ENCODE measurements around the gene PPIL6.
A peak's percentile ranks its signal among the peaks of the same experiment; 100 is the strongest.

PPIL6 gene

DNA sequence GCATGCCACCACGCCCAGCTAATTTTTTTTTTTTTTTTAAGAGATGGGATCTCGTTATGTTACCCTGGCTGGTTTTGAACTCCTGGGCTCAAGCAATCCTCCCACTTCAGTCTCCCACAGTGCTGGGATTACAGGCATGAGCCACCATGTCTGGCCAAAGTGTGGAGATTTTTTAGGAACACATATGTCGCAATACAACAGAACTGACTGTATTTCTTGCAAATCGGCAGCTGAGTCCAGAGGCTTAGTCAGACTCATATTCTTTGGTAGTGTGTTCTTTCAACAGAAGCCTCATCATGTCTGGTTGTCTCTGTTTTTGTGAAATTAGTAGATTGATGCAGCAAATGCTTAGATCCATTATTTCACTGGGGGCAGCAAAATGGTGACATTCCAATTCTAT is 34.2 kb downstream of the PPIL6 start:
- DNase-seq (ENCODE audit: extremely low read depth in 1 of 2, low read depth in 1 of 2): no peak

DNA sequence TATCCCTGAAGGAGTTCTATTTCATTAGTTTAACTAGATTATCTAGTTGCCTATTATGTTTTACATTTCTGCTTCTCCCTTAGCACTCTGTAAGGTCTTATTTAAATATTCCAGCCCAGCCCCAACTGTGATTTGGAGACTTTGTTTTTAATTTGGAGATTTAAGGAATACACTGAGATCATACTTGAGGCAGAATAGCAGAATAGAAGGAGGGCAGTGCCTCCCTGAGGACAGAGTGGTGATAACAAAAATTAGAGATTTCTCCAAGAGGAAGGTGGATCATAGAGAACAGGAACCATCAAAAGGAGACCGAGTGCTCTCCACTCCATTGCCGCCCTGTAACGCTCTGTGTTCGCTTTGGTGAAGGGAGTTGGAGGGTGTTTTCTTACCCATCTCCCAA is 43.4 kb downstream of the PPIL6 start:
- no peak for DNase-seq (ENCODE audit: extremely low read depth in 1 of 2, low read depth in 1 of 2)

DNA sequence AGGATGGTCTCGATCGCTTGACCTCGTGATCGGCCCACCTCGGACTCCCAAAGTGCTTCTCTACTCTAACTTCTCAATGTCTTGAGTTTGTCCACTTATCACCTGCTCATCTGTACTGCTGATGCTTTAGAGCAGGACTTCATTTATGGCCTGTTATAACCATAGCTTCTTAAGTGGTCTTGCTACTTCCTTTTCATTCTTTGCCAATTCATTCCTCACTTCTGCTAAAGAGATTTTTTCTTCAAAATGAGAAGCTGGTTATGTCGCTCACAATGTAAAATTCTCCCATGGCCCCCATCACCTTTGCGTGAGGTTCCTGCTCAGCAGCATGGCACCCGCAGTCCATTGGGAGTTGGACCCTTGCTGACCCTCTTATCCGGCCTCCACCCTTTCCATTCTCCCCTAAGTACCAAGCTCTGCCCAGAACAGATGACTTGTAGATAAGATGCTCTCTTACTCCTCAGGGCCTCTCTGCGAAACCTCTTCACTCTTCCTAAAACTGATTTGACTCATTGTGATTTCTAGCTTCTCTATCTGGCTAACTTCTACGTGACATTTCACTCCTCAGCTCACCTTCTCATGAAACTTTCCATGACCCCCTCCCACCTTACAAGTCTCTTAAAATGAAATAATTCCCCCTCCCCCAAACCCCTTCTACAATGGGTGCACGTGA is 44.2 kb downstream of the PPIL6 start:
- no peak for DNase-seq (ENCODE audit: extremely low read depth in 1 of 2, low read depth in 1 of 2)

DNA sequence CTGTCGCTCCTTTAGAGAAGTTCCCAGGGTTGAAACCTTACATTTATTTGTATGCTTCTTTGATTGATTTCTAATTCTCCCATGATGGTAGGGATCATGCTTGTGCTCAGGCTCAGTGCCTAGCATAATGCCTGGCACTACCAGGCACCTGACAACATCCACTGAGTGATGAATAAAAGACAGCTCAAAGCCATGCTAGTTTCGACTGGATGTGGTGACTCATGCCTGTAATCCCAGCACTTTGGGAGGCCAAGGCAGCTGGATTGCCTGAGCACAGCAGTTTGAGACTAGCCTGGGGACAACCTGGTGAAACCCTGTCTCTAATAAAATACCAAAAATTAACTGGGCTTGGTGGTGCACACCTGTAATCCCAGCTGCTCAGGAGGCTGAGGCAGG is 46.5 kb downstream of the PPIL6 start:
- no peak for DNase-seq (ENCODE audit: extremely low read depth in 1 of 2, low read depth in 1 of 2)

DNA sequence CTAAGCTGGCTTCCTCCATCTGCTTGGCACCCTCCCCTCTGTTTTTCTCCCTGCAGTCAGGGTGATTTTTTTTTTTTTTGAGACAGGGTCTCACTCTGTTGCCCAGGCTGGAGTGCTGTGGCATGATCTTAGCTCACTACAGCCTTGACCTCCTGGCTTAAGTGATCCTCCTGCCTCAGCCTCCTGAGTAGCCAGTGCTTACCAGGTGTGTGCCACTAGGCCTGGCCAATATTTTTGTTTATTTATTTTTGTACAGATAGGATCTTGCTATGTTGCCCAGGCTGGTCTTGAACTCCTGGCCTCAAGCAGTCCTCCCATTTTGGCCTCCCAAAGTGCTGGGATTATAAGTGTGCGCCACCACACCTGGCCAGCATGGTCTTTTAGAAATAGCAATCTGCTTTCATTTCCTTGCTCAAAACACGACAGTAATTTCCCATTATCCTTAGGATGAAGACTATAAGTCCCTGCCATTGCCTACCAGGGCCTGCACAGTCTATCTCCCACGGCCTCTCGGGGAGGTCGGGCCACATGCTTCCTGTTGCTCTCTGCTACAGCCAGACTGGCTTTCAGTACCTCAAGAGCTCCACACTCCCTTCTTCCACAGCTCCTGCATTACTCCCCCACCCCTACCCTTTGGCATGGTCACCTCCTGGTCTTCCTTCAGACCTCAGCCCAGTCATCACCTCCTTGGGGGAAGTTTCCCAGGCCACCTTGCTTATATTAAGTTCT is 47.1 kb downstream of the PPIL6 start:
- no peak for DNase-seq (ENCODE audit: extremely low read depth in 1 of 2, low read depth in 1 of 2)

DNA sequence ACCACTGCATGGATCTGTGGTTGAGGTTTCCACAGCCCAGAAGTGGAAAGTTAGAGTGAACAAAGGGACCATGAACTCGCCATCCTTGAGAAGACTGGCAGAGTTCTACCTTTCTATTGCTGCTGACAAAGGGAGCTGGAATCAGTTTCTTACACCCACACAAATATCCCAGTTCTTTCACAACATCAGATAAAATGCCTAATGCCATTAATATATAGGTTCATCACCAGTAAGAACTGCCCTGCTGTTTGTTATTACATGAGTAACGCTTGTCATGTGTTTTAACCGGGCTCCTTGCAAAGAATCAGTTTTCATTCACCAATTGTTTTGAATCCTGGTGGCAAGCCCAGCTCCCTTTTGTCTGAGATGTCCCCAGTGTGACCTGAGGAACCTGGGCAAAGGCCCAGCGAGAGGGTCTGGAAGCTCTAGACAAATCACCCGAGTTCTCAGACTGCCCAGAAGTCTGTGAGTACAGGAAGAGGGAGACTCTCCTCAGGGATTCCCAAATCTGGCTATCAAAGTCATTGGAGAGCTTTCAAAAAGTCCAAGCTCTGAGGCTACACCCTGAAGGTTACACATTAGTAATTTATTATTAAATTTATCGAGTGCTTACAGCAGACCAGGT is 50.7 kb downstream of the PPIL6 start:
- DNase-seq (ENCODE audit: extremely low read depth in 1 of 2, low read depth in 1 of 2): no peak

DNA sequence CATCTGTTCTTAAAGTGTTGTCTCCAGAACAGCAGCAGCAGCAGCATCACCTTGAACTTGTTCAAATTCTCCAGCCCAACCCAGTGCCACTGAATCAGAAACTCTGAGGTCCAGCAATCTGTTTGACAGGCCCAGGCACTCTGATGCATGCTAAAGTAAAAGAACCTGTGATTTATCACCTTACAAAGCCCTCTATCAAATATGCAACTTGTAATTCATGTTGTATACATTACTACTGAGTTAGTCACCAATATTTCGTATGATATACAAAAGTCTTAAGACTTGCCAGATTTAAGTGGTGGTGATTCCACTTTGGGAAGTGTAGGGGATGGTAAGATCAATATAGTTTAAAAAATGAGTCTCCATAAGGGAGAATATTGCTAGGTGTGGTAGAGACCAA is 52.2 kb downstream of the PPIL6 start:
- no peak for DNase-seq (ENCODE audit: extremely low read depth in 1 of 2, low read depth in 1 of 2)

DNA sequence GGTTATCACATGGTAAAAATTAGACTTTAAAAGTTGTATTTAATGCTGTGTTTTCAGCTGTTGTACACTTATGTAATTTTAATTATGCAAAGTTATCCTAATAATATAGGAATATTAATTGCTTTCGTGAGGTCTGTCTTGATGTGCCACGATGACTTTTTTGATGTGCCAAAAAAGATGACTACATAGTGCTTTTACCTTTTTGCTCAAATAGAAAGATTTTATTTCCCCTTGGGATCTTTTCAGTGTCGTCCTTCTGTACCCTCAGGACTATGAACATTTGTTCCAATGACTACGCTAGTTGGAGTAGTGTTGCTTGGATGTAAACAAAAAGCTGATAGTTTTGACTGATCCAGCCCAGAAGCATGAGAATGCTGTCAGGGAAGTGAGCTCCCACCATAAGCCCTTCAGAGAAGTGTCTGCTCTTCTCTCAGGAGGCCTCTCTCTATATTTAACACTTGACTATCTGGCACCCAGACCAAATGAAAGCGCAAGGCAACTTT is 56.9 kb downstream of the PPIL6 start:
- no peak for DNase-seq (ENCODE audit: extremely low read depth in 1 of 2, low read depth in 1 of 2)

DNA sequence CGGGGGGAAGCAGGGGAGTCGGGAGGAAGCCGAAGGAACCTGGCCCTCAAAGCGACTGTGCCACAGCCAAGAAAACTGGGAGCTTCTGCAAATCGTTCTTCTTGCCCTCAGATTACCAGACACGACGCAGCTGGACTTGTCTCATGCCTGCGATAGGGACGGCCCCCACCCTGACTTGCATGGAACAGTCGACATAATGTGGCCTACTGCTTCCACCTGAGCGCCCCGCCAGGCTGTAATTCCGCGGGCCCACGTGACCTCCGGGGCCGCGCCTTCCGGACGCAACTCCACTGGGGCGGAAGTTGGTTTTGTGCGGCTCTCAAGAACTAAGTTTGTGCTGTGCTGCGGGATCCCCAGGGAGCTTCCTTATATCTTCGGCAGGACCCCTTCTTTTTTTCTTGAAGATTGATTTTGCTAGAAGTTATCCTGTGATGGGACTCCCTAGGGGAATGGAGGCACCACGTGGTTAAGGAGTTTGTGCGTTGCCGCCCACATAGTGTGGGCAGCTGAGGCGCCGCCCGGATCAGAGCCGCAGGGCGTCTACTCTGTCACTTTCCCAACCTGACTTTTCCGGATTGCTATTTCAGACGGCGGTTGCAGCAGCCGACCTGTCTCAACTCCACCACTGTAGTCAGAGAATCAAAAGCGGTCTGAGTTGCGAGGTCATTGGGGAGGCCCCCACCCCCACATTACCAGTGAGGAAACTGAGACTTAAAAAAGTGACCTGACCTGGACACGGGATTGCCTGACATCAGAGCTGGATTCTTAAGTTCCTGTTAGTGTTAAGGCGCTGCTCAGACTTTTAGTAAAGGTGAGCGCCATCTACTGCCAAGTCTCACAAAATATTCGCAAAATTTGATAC is 57.6 kb downstream of the PPIL6 start:
- DNase-seq (ENCODE audit: extremely low read depth in 1 of 2, low read depth in 1 of 2): peak; percentile 74 to 83

DNA sequence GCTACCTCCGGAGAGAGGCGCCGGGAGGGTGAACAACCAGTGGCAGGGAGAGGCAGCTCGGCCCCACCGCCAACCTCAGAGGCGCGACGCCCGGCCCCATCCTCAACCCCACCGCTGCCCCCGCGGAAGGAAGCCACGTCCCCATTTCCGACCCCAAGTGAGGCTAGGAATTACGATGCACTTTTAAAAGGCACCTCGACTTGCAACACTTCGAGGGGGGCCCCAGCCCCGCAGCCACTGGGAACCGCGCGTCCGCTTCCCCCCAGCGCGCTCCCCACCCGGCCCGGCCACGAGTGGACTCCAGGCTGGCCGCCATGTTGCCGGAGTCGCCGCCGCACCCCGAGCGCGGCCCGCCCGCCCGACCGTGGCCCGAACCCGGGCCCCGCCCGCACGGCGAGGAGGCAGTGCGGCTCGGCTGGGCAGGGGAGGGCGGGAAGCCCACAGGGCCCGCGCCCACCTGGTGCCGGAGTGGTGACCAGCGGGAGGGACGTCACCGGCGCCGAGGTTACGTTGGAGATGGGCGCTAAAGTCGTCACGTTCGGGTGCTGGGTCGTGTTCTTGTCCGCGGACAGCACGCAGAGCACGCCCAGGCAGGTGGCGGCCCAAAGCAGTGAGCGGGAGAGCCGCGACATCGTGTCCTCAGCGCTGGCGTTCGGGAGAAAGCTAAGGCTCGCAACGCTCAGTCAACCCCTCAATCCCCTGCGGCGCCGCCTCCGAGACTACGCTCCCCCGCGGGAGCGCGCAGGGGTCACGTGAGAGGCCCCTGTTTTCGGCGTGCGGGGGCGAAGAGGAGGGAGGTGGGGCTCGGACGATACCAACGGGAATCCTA is 58.5 kb downstream of the PPIL6 start, which contains the start of gene CD164:
CD164 (minus strand) TSS at position 721 of the 829 bp plus-strand sequence; CDS start at position 632, 89 bp downstream.
- DNase-seq (ENCODE audit: extremely low read depth in 1 of 2, low read depth in 1 of 2): peak; percentile 81 to 92

DNA sequence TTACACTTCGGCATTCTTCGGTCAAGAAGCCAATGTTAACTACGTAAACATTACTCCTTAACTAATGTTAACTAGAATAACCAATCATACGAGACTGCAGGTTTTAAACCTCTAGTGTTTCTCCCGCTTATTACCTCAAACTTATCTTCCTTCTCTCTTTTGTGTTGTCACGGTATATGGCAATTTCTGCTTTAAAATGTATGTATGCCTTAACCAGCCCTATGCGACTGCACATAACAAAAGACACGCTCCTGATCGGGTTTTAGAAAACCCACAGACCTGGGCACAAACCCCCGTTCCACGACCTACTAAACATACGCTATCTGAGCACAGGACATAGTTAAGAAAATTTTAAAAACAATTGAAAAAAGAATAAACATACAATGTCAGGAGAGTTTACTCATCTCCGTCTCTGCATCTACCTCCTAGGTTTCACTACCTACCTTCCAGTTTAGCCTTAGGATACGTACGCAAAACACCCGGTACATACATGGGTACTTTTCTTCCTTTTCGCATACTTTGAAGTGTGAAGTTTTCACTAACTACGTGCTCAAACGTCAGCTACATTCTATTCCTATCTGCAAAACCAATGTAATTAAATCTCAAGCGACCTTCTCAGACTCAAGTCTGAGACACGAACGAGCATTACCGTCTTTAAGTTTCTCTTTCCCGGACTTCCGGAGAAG is 59.2 kb downstream of the PPIL6 start:
- DNase-seq (ENCODE audit: extremely low read depth in 1 of 2, low read depth in 1 of 2): no peak

DNA sequence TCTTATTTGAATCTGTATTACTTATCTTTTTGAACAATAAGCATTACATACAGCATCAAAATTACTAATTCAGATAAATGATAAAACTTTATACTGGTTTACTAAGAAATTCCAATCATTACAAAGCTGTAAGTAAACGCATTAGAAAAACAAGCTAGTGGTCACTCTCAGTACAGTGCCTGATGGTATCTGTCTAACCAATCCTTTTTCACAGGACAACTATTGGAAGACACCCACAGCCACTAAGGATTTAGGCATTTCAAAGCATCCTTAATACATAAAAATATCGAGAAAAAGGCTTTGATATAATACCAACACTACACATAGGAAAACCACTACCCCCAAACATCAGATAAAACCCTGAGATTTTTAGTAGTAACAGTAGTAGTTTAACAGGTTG is 60.7 kb downstream of the PPIL6 start:
- DNase-seq (ENCODE audit: extremely low read depth in 1 of 2, low read depth in 1 of 2): no peak

DNA sequence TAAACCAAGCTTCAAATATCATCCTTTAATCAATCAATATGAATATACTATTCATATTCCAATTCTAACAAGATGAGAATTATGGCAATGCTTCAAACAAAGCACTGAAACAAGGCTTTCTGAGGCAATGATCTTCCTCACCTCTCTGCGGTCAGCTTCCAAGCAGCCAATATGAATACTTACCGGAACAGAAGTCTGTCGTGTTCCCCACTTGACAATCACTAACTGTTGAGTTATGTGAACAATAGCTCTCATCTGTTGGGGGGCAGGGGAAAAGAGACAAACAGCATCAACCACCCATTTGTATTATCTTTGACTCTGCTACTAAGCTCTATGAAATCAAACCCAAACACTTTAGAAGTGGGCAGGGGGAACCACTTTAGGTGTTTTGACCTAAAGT is 62.7 kb downstream of the PPIL6 start:
- DNase-seq (ENCODE audit: extremely low read depth in 1 of 2, low read depth in 1 of 2): no peak

DNA sequence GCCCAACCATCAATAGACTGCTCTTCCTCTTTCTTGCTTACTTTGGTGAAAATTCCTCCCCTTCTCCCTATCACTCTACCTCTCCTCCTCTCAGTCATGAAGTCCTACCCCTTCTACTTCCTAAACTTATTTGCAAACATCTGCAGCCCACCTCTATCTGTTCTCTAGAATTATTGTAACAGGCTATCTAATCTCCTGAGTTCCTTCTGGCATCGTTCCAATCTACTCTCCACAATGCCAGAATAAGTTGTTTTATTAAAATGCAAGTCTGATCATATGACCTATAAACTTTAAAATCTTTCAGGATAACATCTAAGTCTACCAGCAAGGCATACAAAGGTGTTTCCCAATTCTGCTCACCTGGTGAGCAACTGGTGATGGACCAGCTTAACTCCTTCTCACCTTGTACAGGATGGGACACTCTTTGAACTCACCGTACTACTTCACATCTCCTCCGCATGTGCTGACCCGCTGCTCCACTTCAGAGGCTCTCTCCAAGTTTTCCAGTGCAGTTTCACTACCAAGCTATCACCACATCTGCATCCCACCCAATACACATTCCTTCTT is 66.0 kb downstream of the PPIL6 start:
- DNase-seq (ENCODE audit: extremely low read depth in 1 of 2, low read depth in 1 of 2): no peak

DNA sequence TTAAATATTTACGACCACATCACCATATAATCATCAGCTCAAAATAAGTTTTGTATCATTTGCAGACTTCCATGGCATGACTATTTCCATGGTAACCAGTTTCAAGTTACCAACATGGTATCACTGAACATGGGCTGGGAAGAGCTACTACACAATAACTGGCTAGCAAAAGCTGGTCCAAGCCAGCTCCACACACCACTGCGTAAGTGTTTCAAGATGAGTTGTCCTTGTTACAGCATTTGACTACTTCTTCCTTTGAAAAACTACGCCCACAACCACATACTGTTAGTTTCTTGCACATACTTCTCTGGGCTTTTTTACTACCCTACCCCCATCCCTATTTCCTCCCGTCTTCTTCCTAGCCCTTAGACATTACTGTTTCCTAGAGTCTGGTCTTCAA is 66.7 kb downstream of the PPIL6 start:
- no peak for DNase-seq (ENCODE audit: extremely low read depth in 1 of 2, low read depth in 1 of 2)

DNA sequence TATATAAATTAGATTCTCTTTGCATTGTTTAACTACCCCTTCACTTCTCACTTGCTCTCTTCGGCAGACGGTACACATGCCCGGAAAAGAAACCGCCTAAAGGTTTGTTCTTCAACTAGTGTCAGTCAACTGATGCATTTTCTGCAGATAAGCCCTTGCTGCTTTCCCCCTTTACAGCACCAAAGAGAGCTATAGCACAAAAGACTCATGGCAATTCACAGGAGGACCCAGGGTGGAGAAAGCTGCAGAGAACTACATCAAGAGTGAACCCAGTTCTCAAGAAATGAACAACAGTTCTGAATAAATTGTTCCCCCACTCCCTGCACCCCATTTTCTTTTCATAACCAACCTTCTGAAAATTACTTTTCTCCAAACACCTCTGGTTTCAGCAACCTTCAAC is 67.1 kb downstream of the PPIL6 start:
- DNase-seq (ENCODE audit: extremely low read depth in 1 of 2, low read depth in 1 of 2): no peak

DNA sequence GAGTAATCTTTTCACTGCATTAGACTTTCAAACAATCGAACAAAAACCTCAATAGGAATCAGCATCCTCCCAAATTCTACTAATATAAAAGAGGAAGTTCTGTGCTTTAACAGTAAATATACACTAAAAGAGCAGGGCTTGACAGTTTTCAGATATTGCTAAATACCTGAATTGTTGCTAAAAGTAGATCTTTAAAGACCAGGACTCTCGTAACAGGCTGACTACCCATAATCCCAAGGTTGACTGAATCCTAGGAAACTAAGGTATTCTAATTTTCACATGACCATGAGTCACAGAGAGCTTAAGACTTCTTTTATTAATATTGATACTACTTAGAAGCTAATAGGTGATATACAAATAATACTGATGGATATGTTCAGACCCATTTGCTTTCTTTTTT is 68.3 kb downstream of the PPIL6 start:
- no peak for DNase-seq (ENCODE audit: extremely low read depth in 1 of 2, low read depth in 1 of 2)

DNA sequence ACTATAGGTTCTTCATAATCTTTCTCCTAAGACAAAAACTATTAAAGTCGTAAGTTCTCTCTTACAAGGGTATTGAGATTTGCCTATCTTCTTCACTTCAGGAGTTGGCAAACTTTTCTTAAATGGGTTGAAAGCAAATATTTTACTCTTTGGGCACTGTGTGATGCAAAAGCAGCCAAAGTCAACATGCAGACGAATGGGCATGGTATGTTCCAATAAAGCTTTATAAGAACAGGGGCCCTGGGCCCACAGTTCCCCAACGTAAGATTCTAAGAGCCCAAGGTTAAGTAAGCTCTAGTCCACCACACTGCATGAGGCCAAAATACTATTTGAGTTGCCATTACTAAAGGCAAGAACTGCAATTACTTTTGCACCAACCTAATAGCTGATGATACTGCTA is 69.6 kb downstream of the PPIL6 start:
- DNase-seq (ENCODE audit: extremely low read depth in 1 of 2, low read depth in 1 of 2): no peak

DNA sequence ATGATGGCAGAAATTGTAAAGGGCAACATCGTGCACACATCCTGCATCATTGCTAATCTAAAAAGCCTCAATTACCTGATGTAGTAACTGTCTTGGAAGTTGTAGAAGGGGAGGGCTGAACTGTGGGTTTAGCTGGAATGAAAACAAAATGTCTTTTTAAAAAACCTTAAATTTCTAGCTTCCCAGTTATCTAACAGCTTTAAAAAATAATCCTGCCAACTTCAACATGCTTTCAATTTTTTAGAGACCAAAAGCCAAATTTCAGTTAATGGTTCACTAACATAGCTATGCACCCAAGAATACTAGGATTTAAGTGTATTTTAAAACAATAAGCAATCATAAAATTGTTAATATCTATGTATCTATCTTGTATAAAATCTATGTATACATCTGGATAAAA is 70.1 kb downstream of the PPIL6 start:
- no peak for DNase-seq (ENCODE audit: extremely low read depth in 1 of 2, low read depth in 1 of 2)

All from activated CD8-positive, alpha-beta memory T cell treated with anti-CD3 and anti-CD28 coated beads for 1 hour (primary cell).